CD14-positive monocyte (primary cell): ENCODE data around the gene GBX2. TPM values are rescaled to one million over a fixed set of nuclear protein-coding genes. Genes with fewer than 3 reads are reported as not detected.

ENCODE experiments used
- DNase-seq, 3 donors: peaks; one replicate each; pipeline ENCODE4 v3.0.0-alpha.2; 2011 to 2022
- H2AFZ ChIP-seq: 2 replicates; pipeline ENCODE4 v1.6.0; 2012; ENCODE audit warnings: mild to moderate bottlenecking, low read depth, low read length, inconsistent platforms; ENCODE audit not compliant: insufficient read depth, poor library complexity, severe bottlenecking
- H3K27ac ChIP-seq, 2 donors: 1 replicate in 1 of 2; 2 replicates in 1 of 2; pipeline ENCODE4 v1.5.1; 2012 to 2013; ENCODE audit warnings: low read length in 2 of 2, control low read depth in 1 of 2, inconsistent platforms in 1 of 2, low read depth in 1 of 2, mild to moderate bottlenecking in 1 of 2
- H3K27me3 ChIP-seq, 2 donors: one replicate each; pipeline versions ENCODE4 v1.6.0 to v1.6.1; 2011 to 2013; ENCODE audit warnings: low read length in 2 of 2; ENCODE audit not compliant: control insufficient read depth in 2 of 2, insufficient read depth in 2 of 2
- H3K36me3 ChIP-seq, 2 donors: replicated peaks in 1 of 2; 1 replicate in 1 of 2; 2 replicates in 1 of 2; pipeline versions ENCODE4 v1.5.1 to v1.6.1; 2012 to 2013; ENCODE audit warnings: low read length in 2 of 2, control low read depth in 1 of 2, inconsistent platforms in 1 of 2, mild to moderate bottlenecking in 1 of 2; ENCODE audit not compliant: insufficient read depth in 2 of 2, control insufficient read depth in 1 of 2
- H3K4me1 ChIP-seq, 2 donors: 1 replicate in 1 of 2; 2 replicates in 1 of 2; pipeline versions ENCODE4 v1.5.1 to v1.6.1; 2012 to 2013; ENCODE audit warnings: low read length in 2 of 2, control low read depth in 1 of 2, inconsistent platforms in 1 of 2, mild to moderate bottlenecking in 1 of 2, moderate library complexity in 1 of 2; ENCODE audit not compliant: insufficient read depth in 2 of 2, control insufficient read depth in 1 of 2
- H3K4me2 ChIP-seq: replicated peaks from 2 replicates; pipeline ENCODE3; 2012; ENCODE audit warnings: low read length, moderate library complexity, mild to moderate bottlenecking; ENCODE audit not compliant: poor library complexity, severe bottlenecking; ENCODE audit errors: extremely low read depth
- H3K4me3 ChIP-seq, 3 experiments: fragments of 200-600 bp in 1 of 3; sonication (generic) in 1 of 3; replicated peaks in 1 of 3; 1 replicate in 2 of 3; 2 replicates in 1 of 3; pipeline ENCODE4 v1.5.1; 2011 to 2013; ENCODE audit warnings: low read length in 3 of 3, mild to moderate bottlenecking in 3 of 3, control low read depth in 2 of 3, low read depth in 2 of 3, inconsistent platforms in 1 of 3, moderate library complexity in 1 of 3
- H3K79me2 ChIP-seq: 2 replicates; pipeline ENCODE4 v1.6.0; 2012; ENCODE audit warnings: mild to moderate bottlenecking, control low read depth, inconsistent platforms, low read length, moderate library complexity; ENCODE audit not compliant: insufficient read depth
- H3K9ac ChIP-seq: 2 replicates; pipeline ENCODE4 v1.6.0; 2017; ENCODE audit warnings: low read length, mild to moderate bottlenecking; ENCODE audit not compliant: insufficient read depth, poor library complexity, severe bottlenecking
- H3K9me3 ChIP-seq, 2 donors: replicated peaks in 1 of 2; 1 replicate in 1 of 2; 2 replicates in 1 of 2; pipeline versions ENCODE4 v1.5.1 to v1.6.1; 2012 to 2013; ENCODE audit warnings: low read length in 2 of 2, control low read depth in 1 of 2; ENCODE audit not compliant: control insufficient read depth in 1 of 2, insufficient read depth in 1 of 2
- H4K20me1 ChIP-seq: 2 replicates; pipeline ENCODE4 v1.6.0; 2012; ENCODE audit warnings: mild to moderate bottlenecking, low read length, control low read depth, moderate library complexity; ENCODE audit not compliant: insufficient read depth
- H3K27ac Mint-ChIP-seq, 7 donors: one replicate each; pipeline ENCODE4 v1.8.0; 2020; ENCODE audit warnings: mild to moderate bottlenecking in 7 of 7, mixed read lengths in 7 of 7, moderate library complexity in 6 of 7, inconsistent platforms in 2 of 7
- H3K27me3 Mint-ChIP-seq, 3 donors: one replicate each; pipeline ENCODE4 v1.8.0; 2021 to 2022; ENCODE audit warnings: low read depth in 3 of 3, mild to moderate bottlenecking in 3 of 3, mixed read lengths in 3 of 3, moderate library complexity in 3 of 3, inconsistent platforms in 1 of 3
- H3K36me3 Mint-ChIP-seq, 2 donors: one replicate each; pipeline ENCODE4 v1.8.0; 2020; ENCODE audit warnings: mixed read lengths in 2 of 2, inconsistent platforms in 1 of 2, mild to moderate bottlenecking in 1 of 2
- H3K4me1 Mint-ChIP-seq: one replicate; pipeline ENCODE4 v1.8.0; 2020; ENCODE audit warnings: mild to moderate bottlenecking, mixed read lengths
- H3K4me3 Mint-ChIP-seq, 2 donors: one replicate each; pipeline ENCODE4 v1.8.0; 2020; ENCODE audit warnings: mild to moderate bottlenecking in 2 of 2, mixed read lengths in 2 of 2, moderate library complexity in 1 of 2
- H3K9me3 Mint-ChIP-seq, 7 donors: one replicate each; pipeline ENCODE4 v1.8.0; 2020 to 2022; ENCODE audit warnings: mixed read lengths in 7 of 7, mild to moderate bottlenecking in 6 of 7, moderate library complexity in 6 of 7, inconsistent platforms in 2 of 7
- CTCF ChIP-seq: fragments of 200-600 bp; IDR thresholded peaks from one replicate; pipeline ENCODE4 v1.8.0; 2022; ENCODE audit warnings: antibody characterized with exemption, mild to moderate bottlenecking
- WGBS: methylation state at CpG from one replicate; pipeline ENCODE4 v1.1.5; 2013; ENCODE audit warnings: missing lambda C conversion rate; ENCODE audit not compliant: insufficient coverage; 5-methylcytosine and 5-hydroxymethylcytosine counted together
- intact Hi-C, 2 donors: fragments of 100-400 bp; cut with micrococcal nuclease; formaldehyde crosslinking; loops; one replicate each; pipeline versions ENCODE4 v1.15.0 to v1.15.1; 2023
- polyA plus RNA-seq, 3 donors: library from polyadenylated mRNA; depleted of rRNA in 1 of 3; unstranded in 2 of 3; stranded (reverse) in 1 of 3; fragments of 300-500 nt in 2 of 3; fragments of >200 nt in 1 of 3; fragmentation: Illumina TruSeq in 2 of 3; gene quantifications; 1 replicate in 2 of 3; 2 replicates in 1 of 3; pipeline ENCODE4 v1.2.3, GENCODE V29; 2012 to 2021

The GBX2 gene
- polyA plus RNA-seq, 3 donors = not detected

GRCh38 chr2:236156095-236156859 is 11.9 kb downstream of the GBX2 start:
- Histone ChIP-seq H3K36me3 (no peaks in the 10 kb centered on the region), H3K9ac (no peak overlapping the region), H3K9me3 (peaks cover 0 to 16% of the 10 kb centered on the region in 2 donors), H2AFZ (no peak overlapping the region), H3K4me3 (no peak overlapping the region), H4K20me1 (no peaks in the 10 kb centered on the region), H3K27ac (no peak overlapping the region), H3K4me1 (no peaks in the 10 kb centered on the region), H3K4me2 (no peak overlapping the region), H3K79me2 (no peaks in the 10 kb centered on the region), H3K27me3 (peaks cover 8 to 40% of the 10 kb centered on the region in 2 donors)
- intact Hi-C loops = no loop called here
- no peaks in the 10 kb centered on the region for H3K4me1 Mint-ChIP-seq
- no peaks in the 10 kb centered on the region for H3K36me3 Mint-ChIP-seq
- peaks cover 6 to 38% (median 22%) of the 10 kb centered on the region in 7 donors for H3K9me3 Mint-ChIP-seq
- H3K27ac Mint-ChIP-seq = no peak overlapping the region
- no peak overlapping the region for H3K4me3 Mint-ChIP-seq
- TF ChIP-seq CTCF = no peak
- peaks cover 34 to 49% (median 39%) of the 10 kb centered on the region in 3 donors for H3K27me3 Mint-ChIP-seq
- WGBS = 89% methylated on average over 14 of the region's 16 CpGs
- DNase-seq = no peak

GRCh38 chr2:236155406-236155805 is 12.8 kb downstream of the GBX2 start:
- Histone ChIP-seq H3K4me1 (no peaks in the 10 kb centered on the region), H3K4me2 (no peak overlapping the region), H3K27me3 (peaks cover 6 to 31% of the 10 kb centered on the region in 2 donors), H3K9ac (no peak overlapping the region), H3K36me3 (no peaks in the 10 kb centered on the region), H3K79me2 (no peaks in the 10 kb centered on the region), H3K9me3 (peaks cover 0 to 20% of the 10 kb centered on the region in 2 donors), H2AFZ (no peak overlapping the region), H3K27ac (no peak overlapping the region), H4K20me1 (no peaks in the 10 kb centered on the region), H3K4me3 (no peak overlapping the region)
- TF ChIP-seq CTCF = no peak
- H3K27me3 Mint-ChIP-seq = peaks cover 26 to 40% (median 31%) of the 10 kb centered on the region in 3 donors
- H3K27ac Mint-ChIP-seq = no peak overlapping the region
- H3K36me3 Mint-ChIP-seq = no peaks in the 10 kb centered on the region
- no peak overlapping the region for H3K4me3 Mint-ChIP-seq
- WGBS = 86% methylated on average over 2 of the region's 3 CpGs
- intact Hi-C loops = no loop called here
- H3K4me1 Mint-ChIP-seq = no peaks in the 10 kb centered on the region
- H3K9me3 Mint-ChIP-seq = peaks cover 6 to 39% (median 24%) of the 10 kb centered on the region in 7 donors
- no peak for DNase-seq
